ENCODE measurements around the gene MSGN1. TPM values are rescaled to one million over a fixed set of nuclear protein-coding genes. Genes with fewer than 3 reads are reported as not detected.

Gene MSGN1
- total and polyA plus RNA-seq, 2 of the 4 experiments (the other 2 are of a cell fraction), result not detected

DNA sequence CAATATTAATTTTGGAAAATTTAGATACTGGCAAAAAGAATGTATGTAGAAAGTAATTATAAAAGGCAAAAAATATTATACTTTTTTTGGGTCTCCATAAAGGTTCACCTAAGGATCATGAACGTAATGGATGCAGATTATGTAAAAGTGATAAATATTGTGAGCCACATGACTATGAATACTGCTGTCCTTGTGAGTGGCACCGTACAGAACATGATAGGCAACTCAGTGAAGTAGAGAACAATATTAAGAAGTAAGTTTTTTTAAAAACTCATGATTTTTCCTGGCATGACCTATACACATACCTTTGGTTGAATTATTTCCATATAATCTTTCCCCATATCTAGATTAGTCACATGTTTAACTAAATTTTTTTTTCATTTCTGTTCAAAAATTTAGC, 43.7 kb upstream of the MSGN1 start:
- no peak overlapping the region for H3K9ac ChIP-seq (ENCODE audit: low read depth, low read length)

More for the DNA sequence above, 43.7 kb upstream of the MSGN1 start:
- Histone ChIP-seq H2BK20ac (ENCODE audit: low read depth, low read length) (no peak overlapping the region), H2BK15ac (ENCODE audit: low read depth, low read length) (no peak overlapping the region), H3K4me3 (ENCODE audit: insufficient read depth, low read depth, low read length) (no peak overlapping the region), H3K4me2 (ENCODE audit: low read depth, low read length) (no peak overlapping the region), H4K91ac (ENCODE audit: insufficient read depth, low read depth, low read length) (no peak overlapping the region), H2AFZ (replicated peaks; ENCODE audit: low read length, poor library complexity) (no peak overlapping the region), H3K9me1 (ENCODE audit: insufficient read depth, low read length) (no peaks in the 10 kb centered on the region; the same call in 1 of the 2 replicates), H2AK9ac (replicated peaks; ENCODE audit: low read depth, low read length, poor library complexity) (no peak overlapping the region), H2BK5ac (ENCODE audit: low read depth, low read length, poor library complexity, severe bottlenecking) (no peak overlapping the region), H2BK120ac (ENCODE audit: low read depth, low read length) (no peak overlapping the region), H3K14ac (replicated peaks; ENCODE audit: low read depth, low read length) (no peak overlapping the region), H3K36me3 (ENCODE audit: control insufficient read depth, insufficient read depth, low read length) (peaks cover 6% of the 10 kb centered on the region; the same call in 1 of the 2 replicates), H2AK5ac (ENCODE audit: low read depth, low read length) (no peak overlapping the region), H3K9me3 (ENCODE audit: control insufficient read depth, insufficient read depth, low read length) (no peaks in the 10 kb centered on the region), H4K8ac (ENCODE audit: low read depth in 2 of 2, low read length in 2 of 2) (no peak overlapping the region), H3K27ac (ENCODE audit: insufficient read depth, low read length) (no peak overlapping the region), H3K4me1 (ENCODE audit: control insufficient read depth, insufficient read depth, low read length) (no peaks in the 10 kb centered on the region), H3K27me3 (ENCODE audit: control insufficient read depth, insufficient read depth, low read length) (no peaks in the 10 kb centered on the region), H4K20me1 (ENCODE audit: insufficient read depth, low read length) (no peaks in the 10 kb centered on the region), H3K4ac (ENCODE audit: low read depth, low read length) (no peak overlapping the region), H3K56ac (ENCODE audit: extremely low read depth, insufficient read depth, low read length) (no peak overlapping the region), H3K79me1 (ENCODE audit: low read depth in 1 of 2, low read length in 2 of 2) (no peaks in the 10 kb centered on the region), H3K23ac (ENCODE audit: low read depth, low read length) (no peak overlapping the region), H4K5ac (ENCODE audit: low read depth, low read length) (no peak overlapping the region), H3K18ac (ENCODE audit: low read depth, low read length) (no peak overlapping the region)
- in situ Hi-C loops (cut with MboI; ENCODE audit: low sequenced_read_pairs), result no loop called here
- ChIA-PET CTCF (interaction anchor here (0.8 to 1.3 kb wide), 3 partner anchors 11 to 21 kb away, joined by 3 to 4 read pairs (median 3); partner anchors contain the start of genes GEN1 and SMC6), POLR2A (ENCODE audit: unreplicated experiment) (no interaction called here)
- no CpG with 5 or more reads among the region's 2 CpGs for WGBS, 2 experiments (ENCODE audit: extremely low coverage in 2 of 2, insufficient read length in 1 of 2)
- intact Hi-C loops (cut with micrococcal nuclease), result no loop called here
- BruUV-seq (replicated peaks), result no TSS peak
- dilution Hi-C loops (cut with HindIII; ENCODE audit: low sequenced_read_pairs, unreplicated experiment), result no loop called here
- ATAC-seq (ENCODE audit: low read depth) (no peak), DNase-seq (no peak)
- no peak for TF ChIP-seq CEBPB (IDR thresholded peaks at IDR 0.05; ENCODE audit: low read depth, low read length)
- no peak for TF ChIP-seq SMC3 (IDR thresholded peaks at IDR 0.05; ENCODE audit: low read depth, low read length)
- no peak for TF ChIP-seq NFE2L2 (IDR thresholded peaks at IDR 0.05; ENCODE audit: low read depth, low read length)
- TF ChIP-seq, protein P1, sequence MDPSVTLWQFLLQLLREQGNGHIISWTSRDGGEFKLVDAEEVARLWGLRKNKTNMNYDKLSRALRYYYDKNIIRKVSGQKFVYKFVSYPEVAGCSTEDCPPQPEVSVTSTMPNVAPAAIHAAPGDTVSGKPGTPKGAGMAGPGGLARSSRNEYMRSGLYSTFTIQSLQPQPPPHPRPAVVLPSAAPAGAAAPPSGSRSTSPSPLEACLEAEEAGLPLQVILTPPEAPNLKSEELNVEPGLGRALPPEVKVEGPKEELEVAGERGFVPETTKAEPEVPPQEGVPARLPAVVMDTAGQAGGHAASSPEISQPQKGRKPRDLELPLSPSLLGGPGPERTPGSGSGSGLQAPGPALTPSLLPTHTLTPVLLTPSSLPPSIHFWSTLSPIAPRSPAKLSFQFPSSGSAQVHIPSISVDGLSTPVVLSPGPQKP (IDR thresholded peaks at IDR 0.05; ENCODE audit: borderline replicate concordance, low read depth, low read length), result no peak
- TF ChIP-seq POLR2A (IDR thresholded peaks at IDR 0.05; ENCODE audit: low read depth, low read length), result no peak
- TF ChIP-seq RAD21 (IDR thresholded peaks at IDR 0.05; ENCODE audit: low read length), result no peak
